ES-I3 (cell line): ENCODE data around the gene ZNF143.
"Not testable (repeated sequence)": the region's sequence is repeated elsewhere in the genome, so short reads cannot be mapped to it uniquely, and the experiment has no call there.

Source experiments
- H3K36me3 ChIP-seq: 2 replicates; pipeline ENCODE4 v1.6.1; 2013; ENCODE audit warnings: mild to moderate bottlenecking, low read length, control low read depth, moderate library complexity; ENCODE audit not compliant: insufficient read depth
- H3K4me1 ChIP-seq: 2 replicates; pipeline ENCODE4 v1.6.1; 2013; ENCODE audit warnings: mild to moderate bottlenecking, control low read depth, low read length; ENCODE audit not compliant: insufficient read depth
- H3K9ac ChIP-seq: 2 replicates; pipeline ENCODE4 v1.6.1; 2013; ENCODE audit warnings: low read depth, mild to moderate bottlenecking, low read length, moderate library complexity
- H3K9me3 ChIP-seq: 2 replicates; pipeline ENCODE4 v1.6.1; 2013; ENCODE audit warnings: mild to moderate bottlenecking, low read length, moderate library complexity; ENCODE audit not compliant: control insufficient read depth, insufficient read depth

Gene ZNF143

GRCh38 chr11:9460322-9461062 lies at the start of gene ZNF143:
ZNF143 (plus strand) TSS chr11:9461012; CDS start chr11:9471309, 10,297 bp downstream.
- no peaks in the 10 kb centered on the region for H3K4me1 ChIP-seq
- no peaks in the 10 kb centered on the region for H3K9me3 ChIP-seq
- H3K36me3 ChIP-seq: no peaks in the 10 kb centered on the region
- peak within 1 kb of the TSS; percentile 98 for H3K9ac ChIP-seq

DNA sequence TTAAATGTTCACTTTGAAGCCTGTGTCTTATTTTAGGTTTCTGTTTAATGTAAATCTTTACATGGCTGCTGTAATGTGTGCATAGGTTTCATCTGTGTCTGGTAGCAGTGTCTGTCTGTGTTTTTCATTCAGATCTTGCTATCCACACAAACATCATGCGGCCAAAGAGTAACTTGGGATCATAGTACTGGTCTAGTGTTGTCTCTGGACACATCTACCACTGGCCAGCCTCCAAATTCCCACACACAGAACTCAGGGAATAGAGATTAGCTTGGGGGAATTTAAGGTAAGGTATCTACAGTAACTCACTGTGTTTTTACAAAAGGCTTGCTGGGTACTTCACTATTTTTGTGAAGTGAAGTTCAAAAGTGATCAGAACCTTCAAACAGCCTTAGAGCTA lies 32.1 kb upstream of the ZNF143 start:
- H3K9me3 ChIP-seq: no peaks in the 10 kb centered on the region
- H3K36me3 ChIP-seq: peaks cover 28% of the 10 kb centered on the region

GRCh38 chr11:9438611-9439010 lies 22.2 kb upstream of the ZNF143 start:
- H3K9ac ChIP-seq: no peak overlapping the region
- peaks cover 22% of the 10 kb centered on the region for H3K36me3 ChIP-seq

More for the DNA sequence above, 32.1 kb upstream of the ZNF143 start:
- Histone ChIP-seq H3K4me1 (no peaks in the 10 kb centered on the region), H3K9ac (no peak overlapping the region)

DNA sequence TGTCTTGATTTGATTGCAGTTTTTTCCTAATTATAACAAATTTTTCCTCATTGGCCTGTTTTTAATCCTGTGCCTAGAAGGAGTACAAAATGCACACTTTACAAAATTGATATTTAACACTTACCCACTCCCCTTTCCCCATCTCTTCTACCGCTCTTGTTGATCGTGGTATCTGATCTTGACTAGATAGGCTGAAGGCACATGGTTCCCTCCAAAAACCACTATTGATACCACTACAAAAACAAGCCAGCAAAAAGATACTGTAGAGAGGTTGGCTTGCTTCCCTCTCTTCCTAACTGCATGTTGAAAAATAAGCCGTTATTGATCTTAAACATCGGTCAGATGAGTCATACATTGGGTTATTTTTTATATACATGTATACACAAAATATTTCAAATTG lies 14.6 kb upstream of the ZNF143 start:
- peaks cover 2% of the 10 kb centered on the region; the same call in 1 of the 2 replicates for H3K36me3 ChIP-seq
- H3K4me1 ChIP-seq: no peaks in the 10 kb centered on the region
- H3K9me3 ChIP-seq: 0 out of 2 replicates have a peak, but pooled peaks cover under 1% of the 10 kb centered on the region
- H3K9ac ChIP-seq: no peak overlapping the region

More at GRCh38 chr11:9438611-9439010, 22.2 kb upstream of the ZNF143 start:
- H3K4me1 ChIP-seq: no peaks in the 10 kb centered on the region
- H3K9me3 ChIP-seq: no peaks in the 10 kb centered on the region

DNA sequence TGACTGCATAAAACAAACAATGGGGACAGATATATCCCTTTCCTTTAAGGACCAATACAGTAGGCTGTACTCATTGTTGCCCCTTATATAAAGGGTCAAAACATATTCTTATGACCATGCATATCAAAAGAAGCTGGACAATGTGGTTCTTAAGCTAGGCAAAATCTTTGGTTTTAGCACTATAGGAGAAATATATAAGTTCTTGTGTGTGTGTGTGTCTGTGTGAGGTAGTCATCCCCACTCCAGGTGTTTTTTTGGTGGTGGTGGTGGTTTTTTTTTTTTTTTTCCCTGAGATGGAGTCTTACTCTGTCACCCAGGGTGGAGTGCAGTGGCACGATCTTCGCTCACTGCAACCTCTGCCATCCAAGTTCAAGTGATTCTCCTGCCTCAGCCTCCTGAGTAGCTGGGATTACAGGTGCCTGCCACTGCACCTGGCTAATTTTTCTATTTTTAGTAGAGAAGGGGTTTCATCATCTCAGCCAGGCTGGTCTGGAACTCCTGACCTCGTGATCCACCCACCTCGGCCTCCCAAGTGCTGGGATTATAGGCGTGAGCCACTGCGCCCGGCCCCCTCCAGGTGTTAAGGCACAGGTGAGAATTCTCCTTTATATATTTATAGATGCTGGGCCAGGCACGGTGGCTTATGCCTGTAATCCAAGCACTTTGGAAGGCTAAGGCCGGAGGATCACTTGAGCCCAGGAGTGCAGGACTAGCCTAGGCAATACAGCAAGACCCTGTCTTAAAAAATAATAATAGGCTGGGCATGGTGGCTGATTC lies 12.0 kb upstream of the ZNF143 start:
- Histone ChIP-seq H3K9ac (no peak overlapping the region), H3K9me3 (peaks cover 4% of the 10 kb centered on the region; the same call in 1 of the 2 replicates), H3K36me3 (no peaks in the 10 kb centered on the region), H3K4me1 (no peaks in the 10 kb centered on the region)

- H3K9ac ChIP-seq, H3K4me1 ChIP-seq, H3K9me3 ChIP-seq, H3K36me3 ChIP-seq: not testable (repeated sequence)
These were observed 8.8 kb upstream of the ZNF143 start for GRCh38 chr11:9452023-9452422.

GRCh38 chr11:9455722-9456121 lies 5.1 kb upstream of the ZNF143 start:
- Histone ChIP-seq H3K9ac (no peak overlapping the region), H3K4me1 (no peaks in the 10 kb centered on the region), H3K9me3 (peaks cover 4% of the 10 kb centered on the region; the same call in 1 of the 2 replicates), H3K36me3 (no peaks in the 10 kb centered on the region)

GRCh38 chr11:9459667-9460321 lies 1.0 kb upstream of the ZNF143 start:
- Histone ChIP-seq H3K9me3 (no peaks in the 10 kb centered on the region), H3K4me1 (no peaks in the 10 kb centered on the region), H3K36me3 (no peaks in the 10 kb centered on the region), H3K9ac (peak overlapping the region; percentile 98)

DNA sequence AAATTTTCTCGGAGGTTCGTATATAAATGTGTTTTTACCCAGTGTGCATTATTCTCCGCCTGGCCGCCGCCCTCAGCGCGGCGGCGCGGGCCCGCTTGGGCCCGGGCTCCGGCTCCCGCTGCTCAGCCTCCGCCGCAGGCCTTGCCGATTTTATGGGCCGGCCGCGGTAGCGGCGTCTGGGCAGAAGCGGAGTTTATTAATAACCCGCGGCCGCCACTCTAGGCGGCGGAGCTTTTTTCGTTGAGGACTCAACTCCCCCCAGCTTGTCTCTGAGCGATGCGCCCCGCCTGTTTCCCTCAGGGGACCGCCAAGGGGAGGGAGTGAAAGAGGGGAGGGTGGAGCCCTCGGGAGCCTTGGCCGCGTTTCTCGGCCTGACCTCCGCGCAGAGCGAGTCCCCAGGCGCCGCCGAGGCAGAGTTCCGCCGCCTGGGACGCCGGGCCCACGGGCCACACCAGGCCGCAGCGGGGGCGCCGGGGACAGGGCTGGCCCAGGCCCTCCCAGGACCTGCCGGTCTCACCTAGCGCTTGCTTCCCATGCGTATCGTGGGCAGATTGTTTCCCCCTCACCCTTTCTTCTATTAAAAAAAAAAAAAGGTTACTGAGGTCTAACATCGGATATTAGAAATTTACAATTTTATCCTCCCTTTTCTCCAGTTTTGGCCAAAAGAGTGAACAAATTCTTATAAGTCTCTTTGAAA lies 399 bp downstream of the ZNF143 start:
- no peaks in the 10 kb centered on the region for H3K36me3 ChIP-seq
- no peaks in the 10 kb centered on the region for H3K4me1 ChIP-seq
- peak overlapping the region; percentile 84 for H3K9ac ChIP-seq
- no peaks in the 10 kb centered on the region for H3K9me3 ChIP-seq

DNA sequence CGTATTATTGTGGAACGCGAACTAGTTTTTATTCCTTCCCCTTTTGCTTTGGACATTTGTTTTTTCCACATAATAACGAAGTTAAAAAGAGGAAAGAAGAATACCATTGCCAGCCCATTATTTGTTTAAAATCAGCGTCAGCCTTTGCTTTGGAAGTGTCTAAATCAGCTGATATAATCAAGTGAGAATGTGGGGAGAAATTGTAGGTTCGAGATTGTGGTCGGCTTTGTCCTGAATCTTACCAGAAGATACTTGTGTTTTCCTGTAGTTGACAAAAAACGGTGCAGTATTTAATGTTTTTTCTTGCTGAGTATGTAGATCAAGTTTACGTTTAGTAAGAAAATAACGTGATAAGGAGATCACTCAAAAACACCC lies 935 bp downstream of the ZNF143 start:
- Histone ChIP-seq H3K4me1 (no peaks in the 10 kb centered on the region), H3K9ac (peak overlapping the region; percentile 84), H3K36me3 (no peaks in the 10 kb centered on the region), H3K9me3 (no peaks in the 10 kb centered on the region)

GRCh38 chr11:9462172-9462799 lies 1.5 kb downstream of the ZNF143 start:
- Histone ChIP-seq H3K36me3 (no peaks in the 10 kb centered on the region), H3K4me1 (no peaks in the 10 kb centered on the region), H3K9ac (peak overlapping the region; percentile 84; the same call in 1 of the 2 replicates), H3K9me3 (no peaks in the 10 kb centered on the region)

- no peak overlapping the region for H3K9ac ChIP-seq
- no peaks in the 10 kb centered on the region for H3K4me1 ChIP-seq
These were observed 2.2 kb downstream of the ZNF143 start for GRCh38 chr11:9462806-9463537.

GRCh38 chr11:9470765-9471164 lies 10.0 kb downstream of the ZNF143 start:
- Histone ChIP-seq H3K9me3 (no peaks in the 10 kb centered on the region), H3K36me3 (peaks cover 6% of the 10 kb centered on the region), H3K9ac (no peak overlapping the region), H3K4me1 (no peaks in the 10 kb centered on the region)

More at GRCh38 chr11:9462806-9463537, 2.2 kb downstream of the ZNF143 start:
- H3K36me3 ChIP-seq: no peaks in the 10 kb centered on the region
- no peaks in the 10 kb centered on the region for H3K9me3 ChIP-seq
